ENCODE results near the gene SPOCK1.

DNA sequence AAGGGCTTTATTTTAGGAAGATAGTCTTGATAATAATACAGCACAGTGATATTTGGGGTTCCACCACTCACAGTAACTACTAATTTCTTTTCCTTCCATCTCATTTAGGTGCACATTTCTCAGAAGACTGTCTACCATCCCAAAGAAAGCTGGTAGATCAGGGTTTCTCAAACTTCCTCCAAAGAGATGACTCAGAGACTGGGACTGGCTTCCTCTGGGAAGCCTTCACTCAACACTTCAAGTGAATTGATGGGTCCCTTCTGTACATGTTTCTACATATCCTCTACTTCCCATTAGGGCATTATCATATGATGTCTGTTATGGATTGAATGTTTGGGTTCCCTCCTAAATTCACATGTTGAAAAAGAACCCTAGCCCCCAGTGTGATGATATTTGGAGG, 138.5 kb downstream of the SPOCK1 start:
- TF ChIP-seq, protein P1, sequence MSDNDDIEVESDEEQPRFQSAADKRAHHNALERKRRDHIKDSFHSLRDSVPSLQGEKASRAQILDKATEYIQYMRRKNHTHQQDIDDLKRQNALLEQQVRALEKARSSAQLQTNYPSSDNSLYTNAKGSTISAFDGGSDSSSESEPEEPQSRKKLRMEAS (IDR thresholded peaks at IDR 0.05) = no peak
- TF ChIP-seq GABPA (IDR thresholded peaks at IDR 0.05 in 1 of 2, conservative IDR thresholded peaks at IDR 0.05 in 1 of 2) (no peak), FOXA2 (IDR thresholded peaks at IDR 0.05) (no peak), NR2F2 (IDR thresholded peaks at IDR 0.05) (no peak), HNF4A (conservative IDR thresholded peaks at IDR 0.05) (no peak), RAD21 (IDR thresholded peaks at IDR 0.05) (no peak), YY1 (IDR thresholded peaks at IDR 0.05) (no peak)
- TF ChIP-seq, protein P2, sequence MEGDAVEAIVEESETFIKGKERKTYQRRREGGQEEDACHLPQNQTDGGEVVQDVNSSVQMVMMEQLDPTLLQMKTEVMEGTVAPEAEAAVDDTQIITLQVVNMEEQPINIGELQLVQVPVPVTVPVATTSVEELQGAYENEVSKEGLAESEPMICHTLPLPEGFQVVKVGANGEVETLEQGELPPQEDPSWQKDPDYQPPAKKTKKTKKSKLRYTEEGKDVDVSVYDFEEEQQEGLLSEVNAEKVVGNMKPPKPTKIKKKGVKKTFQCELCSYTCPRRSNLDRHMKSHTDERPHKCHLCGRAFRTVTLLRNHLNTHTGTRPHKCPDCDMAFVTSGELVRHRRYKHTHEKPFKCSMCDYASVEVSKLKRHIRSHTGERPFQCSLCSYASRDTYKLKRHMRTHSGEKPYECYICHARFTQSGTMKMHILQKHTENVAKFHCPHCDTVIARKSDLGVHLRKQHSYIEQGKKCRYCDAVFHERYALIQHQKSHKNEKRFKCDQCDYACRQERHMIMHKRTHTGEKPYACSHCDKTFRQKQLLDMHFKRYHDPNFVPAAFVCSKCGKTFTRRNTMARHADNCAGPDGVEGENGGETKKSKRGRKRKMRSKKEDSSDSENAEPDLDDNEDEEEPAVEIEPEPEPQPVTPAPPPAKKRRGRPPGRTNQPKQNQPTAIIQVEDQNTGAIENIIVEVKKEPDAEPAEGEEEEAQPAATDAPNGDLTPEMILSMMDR (IDR thresholded peaks at IDR 0.05; ENCODE audit: low read depth, low read length, missing input control) = no peak
